Liver (tissue), 9 donors: ENCODE results near the gene UGT1A7. TPM values are rescaled to one million over a fixed set of nuclear protein-coding genes. Genes with fewer than 3 reads are reported as not detected.

ENCODE experiments used
- DNase-seq: peaks from one replicate; pipeline ENCODE4 v3.0.0-alpha.2; 2017; ENCODE audit warnings: low spot score
- H3K27ac ChIP-seq, 2 donors: one replicate each; pipeline ENCODE4 v1.7.0; 2013; ENCODE audit warnings: inconsistent platforms in 2 of 2, low read length in 2 of 2, control low read depth in 1 of 2, low read depth in 1 of 2, mild to moderate bottlenecking in 1 of 2
- H3K27me3 ChIP-seq, 4 donors: one replicate each; pipeline versions ENCODE4 v1.6.1 to v1.7.0; 2013; ENCODE audit warnings: low read length in 3 of 4, inconsistent platforms in 1 of 4, mild to moderate bottlenecking in 1 of 4, moderate library complexity in 1 of 4; ENCODE audit not compliant: control insufficient read depth in 4 of 4, insufficient read depth in 4 of 4
- H3K36me3 ChIP-seq, 4 donors: one replicate each; pipeline versions ENCODE4 v1.6.1 to v1.7.0; 2013; ENCODE audit warnings: low read length in 3 of 4, mild to moderate bottlenecking in 3 of 4, low read depth in 1 of 4, moderate library complexity in 1 of 4; ENCODE audit not compliant: control insufficient read depth in 4 of 4, insufficient read depth in 3 of 4
- H3K4me1 ChIP-seq, 4 donors: one replicate each; pipeline versions ENCODE4 v1.6.1 to v1.7.0; 2013; ENCODE audit warnings: low read length in 3 of 4, mild to moderate bottlenecking in 3 of 4, moderate library complexity in 1 of 4; ENCODE audit not compliant: control insufficient read depth in 4 of 4, insufficient read depth in 4 of 4
- H3K4me3 ChIP-seq, 3 donors: one replicate each; pipeline versions ENCODE4 v1.6.1 to v1.7.0; 2013; ENCODE audit warnings: low read length in 3 of 3, control low read depth in 1 of 3, low read depth in 1 of 3, mild to moderate bottlenecking in 1 of 3
- H3K9ac ChIP-seq, 2 donors: one replicate each; pipeline ENCODE4 v1.7.0; 2013; ENCODE audit warnings: low read length in 2 of 2, mild to moderate bottlenecking in 2 of 2, moderate library complexity in 2 of 2, control low read depth in 1 of 2, low read depth in 1 of 2
- H3K9me3 ChIP-seq, 4 donors: one replicate each; pipeline versions ENCODE4 v1.6.1 to v1.7.0; 2013; ENCODE audit warnings: low read length in 3 of 4; ENCODE audit not compliant: control insufficient read depth in 4 of 4
- EGR1 ChIP-seq, 2 donors: IDR thresholded peaks; 2 replicates each; pipeline ENCODE4 v1.6.1; 2016 to 2018; ENCODE audit warnings: antibody characterized with exemption in 2 of 2, low read depth in 2 of 2
- FOXA1 ChIP-seq: IDR thresholded peaks from 2 replicates; pipeline ENCODE4 v1.6.1; 2016; ENCODE audit warnings: antibody characterized with exemption
- FOXA2 ChIP-seq: IDR thresholded peaks from 2 replicates; pipeline ENCODE4 v1.6.1; 2016; ENCODE audit warnings: antibody characterized with exemption
- GABPA ChIP-seq, 2 donors: IDR thresholded peaks in 1 of 2; conservative IDR thresholded peaks in 1 of 2; 2 replicates each; pipeline ENCODE4 v1.6.1; 2016; ENCODE audit warnings: antibody characterized with exemption in 2 of 2, mild to moderate bottlenecking in 1 of 2, moderate library complexity in 1 of 2
- HNF4A ChIP-seq, 2 donors: conservative IDR thresholded peaks; 2 replicates each; pipeline ENCODE4 v1.6.1; 2016; ENCODE audit warnings: antibody characterized with exemption in 2 of 2, mild to moderate bottlenecking in 2 of 2
- RAD21 ChIP-seq, 2 donors: IDR thresholded peaks; 2 replicates each; pipeline ENCODE4 v1.6.1; 2016; ENCODE audit warnings: antibody characterized with exemption in 2 of 2, mild to moderate bottlenecking in 2 of 2
- TAF1 ChIP-seq: conservative IDR thresholded peaks from 2 replicates; pipeline ENCODE4 v1.6.1; 2016; ENCODE audit warnings: antibody characterized with exemption, mild to moderate bottlenecking
- YY1 ChIP-seq: IDR thresholded peaks from 2 replicates; pipeline ENCODE4 v1.6.1; 2016; ENCODE audit warnings: antibody characterized with exemption, mild to moderate bottlenecking
- WGBS: extraction: QIAGEN DNeasy Blood & Tissue Kit; methylation state at CpG from one replicate; pipeline ENCODE4 v1.1.7; 2013; 5-methylcytosine and 5-hydroxymethylcytosine counted together
- polyA plus RNA-seq, 2 donors: library from polyadenylated mRNA; stranded (reverse) in 1 of 2; unstranded in 1 of 2; fragments of 200-250 nt in 1 of 2; fragments of >200 nt in 1 of 2; fragmentation: Nextera tagmentation in 1 of 2; extraction: Ambion mirVana in 1 of 2; gene quantifications; one replicate each; pipeline versions ENCODE4 v1.2.1 to v1.2.3, GENCODE V29; 2013 to 2015
- total RNA-seq, 2 donors: library from RNA; depleted of rRNA; stranded (reverse); fragments of >200 nt; gene quantifications; one replicate each; pipeline ENCODE4 v1.2.3, GENCODE V29; 2014
- TF ChIP-seq, protein P1 (sequence below): IDR thresholded peaks from 2 replicates; pipeline ENCODE4 v1.6.1; 2016; ENCODE audit warnings: antibody characterized with exemption
- TF ChIP-seq, protein P2 (sequence below): fragments of 150-350 bp; IDR thresholded peaks from 2 replicates; pipeline ENCODE4 v1.5.1; 2017; ENCODE audit warnings: improper control_type of control experiment, low read depth, low read length; ENCODE audit not compliant: missing input control
- TF ChIP-seq, protein P3 (sequence below): IDR thresholded peaks from 2 replicates; pipeline ENCODE4 v1.6.1; 2016; ENCODE audit warnings: antibody characterized with exemption
- TF ChIP-seq, protein P4 (sequence below): IDR thresholded peaks from 2 replicates; pipeline ENCODE4 v1.6.1; 2016; ENCODE audit warnings: antibody characterized with exemption
- donor health status: healthy.
- donor health status: healthy.
- donor health status: healthy.
- donor health status: healthy.
- donor health status: healthy.

UGT1A7 gene
- total and polyA plus RNA-seq, 4 donors = 0.02 to 2.2 (median 0.38) TPM; not detected in 1

DNA sequence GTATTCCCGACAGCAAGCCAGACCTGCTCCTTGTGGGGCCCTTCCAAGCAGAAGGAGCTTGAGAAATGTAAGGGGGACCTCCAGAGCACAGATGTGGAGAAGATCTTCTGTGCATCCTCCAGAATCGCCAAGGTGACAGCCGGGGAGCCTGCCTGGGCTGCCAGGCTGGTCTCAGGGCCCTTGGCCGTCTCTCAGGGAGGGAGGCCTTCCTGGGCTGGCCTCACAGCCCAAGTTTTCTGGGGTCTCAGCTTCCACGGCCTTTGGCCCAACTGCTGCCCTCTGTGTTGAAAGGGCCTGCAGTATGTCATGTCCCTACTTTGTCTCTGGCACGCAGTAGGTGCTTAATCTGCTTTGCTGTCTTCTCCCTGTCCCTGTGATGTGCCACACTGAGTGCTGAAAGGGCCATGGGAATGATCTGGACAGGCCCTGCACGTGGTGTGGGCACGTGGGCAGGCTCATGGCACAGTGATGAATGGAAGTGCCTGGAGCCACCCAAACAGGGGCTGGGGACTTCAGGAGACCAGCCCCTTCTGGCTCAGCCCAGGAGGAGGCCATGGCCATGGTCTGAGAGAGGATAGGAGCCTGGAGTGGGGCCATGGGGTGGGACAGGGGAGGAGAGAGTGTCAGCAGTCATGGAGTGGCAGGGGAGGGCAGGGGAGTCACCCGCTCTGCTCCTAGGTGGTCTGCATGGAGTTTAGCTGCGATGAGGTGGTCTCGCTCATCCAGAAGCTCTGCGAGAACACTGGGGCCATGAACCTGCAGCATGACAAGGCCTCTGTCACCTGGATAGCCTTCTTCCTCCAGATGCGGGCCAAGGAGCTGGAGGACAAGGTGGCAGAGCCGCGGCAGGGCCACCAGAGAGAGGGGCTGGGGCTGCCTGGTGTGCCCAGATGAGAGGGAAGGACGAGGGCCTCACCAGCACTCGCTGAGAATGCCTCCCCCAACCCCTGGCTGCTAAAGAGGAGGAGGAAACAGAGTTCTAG is 137.2 kb downstream of the UGT1A7 start:
- no peak overlapping the region for H3K9ac ChIP-seq
- H3K36me3 ChIP-seq = no peaks in the 10 kb centered on the region
- H3K9me3 ChIP-seq = no peaks in the 10 kb centered on the region
- peak overlapping the region; percentile 19 to 56 for H3K27ac ChIP-seq
- 84% methylated on average over 17 of the region's 17 CpGs for WGBS
- no peaks in the 10 kb centered on the region for H3K27me3 ChIP-seq
- TF ChIP-seq, protein P1, sequence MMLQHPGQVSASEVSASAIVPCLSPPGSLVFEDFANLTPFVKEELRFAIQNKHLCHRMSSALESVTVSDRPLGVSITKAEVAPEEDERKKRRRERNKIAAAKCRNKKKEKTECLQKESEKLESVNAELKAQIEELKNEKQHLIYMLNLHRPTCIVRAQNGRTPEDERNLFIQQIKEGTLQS = no peak
- DNase-seq = no peak
- no peak overlapping the region for H3K4me3 ChIP-seq
- peaks cover 6 to 33% (median 21%) of the 10 kb centered on the region in 4 donors for H3K4me1 ChIP-seq

DNA sequence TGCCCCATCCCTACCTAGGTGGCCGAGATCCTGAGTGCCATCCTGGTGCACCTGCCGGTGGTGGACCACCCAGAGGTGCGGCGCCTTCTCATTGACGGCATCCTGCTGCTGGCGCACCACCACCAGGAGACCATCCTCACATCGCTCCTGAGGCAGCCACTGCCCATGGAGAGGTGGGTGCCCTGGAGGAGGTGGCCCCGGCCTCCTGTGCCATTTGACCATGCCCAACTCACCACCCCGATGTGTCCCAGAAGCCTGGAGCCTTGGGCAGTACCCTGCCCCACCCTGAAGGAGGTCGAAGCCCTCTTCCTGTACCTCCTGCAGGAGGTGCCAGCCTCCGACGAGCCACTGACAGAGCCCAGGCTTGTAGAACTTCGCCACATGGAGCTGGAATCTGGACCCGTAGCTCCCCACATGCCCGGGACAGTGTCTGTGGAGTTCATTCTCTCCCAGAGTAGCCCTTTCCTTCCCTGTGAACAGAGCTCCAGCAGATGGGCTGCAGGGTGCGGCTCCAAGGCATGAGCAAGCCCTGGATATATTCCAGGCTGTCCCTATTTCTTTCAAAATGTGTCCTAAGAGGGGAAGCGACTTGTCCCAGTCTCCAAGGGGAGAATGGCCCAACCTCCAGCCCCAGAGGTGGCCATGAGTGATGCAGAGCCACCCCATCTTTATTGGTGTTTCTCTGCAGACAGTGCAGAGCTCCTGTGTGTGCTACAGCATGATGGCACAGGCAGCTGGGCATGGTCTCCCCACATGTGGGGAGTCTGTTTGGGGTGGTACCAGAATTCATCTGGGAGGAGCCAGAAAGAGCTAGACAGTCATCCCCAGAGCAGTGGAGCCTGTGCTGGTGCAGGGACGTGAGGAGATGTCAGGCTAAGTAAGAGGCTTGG is 138.4 kb downstream of the UGT1A7 start:
- H3K9ac ChIP-seq = no peak overlapping the region
- no peak overlapping the region for H3K27ac ChIP-seq
- no peak for DNase-seq
- H3K36me3 ChIP-seq = no peaks in the 10 kb centered on the region
- WGBS = 91% methylated on average over 18 of the region's 18 CpGs
- no peaks in the 10 kb centered on the region for H3K9me3 ChIP-seq
- no peaks in the 10 kb centered on the region for H3K27me3 ChIP-seq
- H3K4me1 ChIP-seq = peaks cover 6 to 38% (median 24%) of the 10 kb centered on the region in 4 donors
- no peak overlapping the region for H3K4me3 ChIP-seq
- TF ChIP-seq, protein P2, sequence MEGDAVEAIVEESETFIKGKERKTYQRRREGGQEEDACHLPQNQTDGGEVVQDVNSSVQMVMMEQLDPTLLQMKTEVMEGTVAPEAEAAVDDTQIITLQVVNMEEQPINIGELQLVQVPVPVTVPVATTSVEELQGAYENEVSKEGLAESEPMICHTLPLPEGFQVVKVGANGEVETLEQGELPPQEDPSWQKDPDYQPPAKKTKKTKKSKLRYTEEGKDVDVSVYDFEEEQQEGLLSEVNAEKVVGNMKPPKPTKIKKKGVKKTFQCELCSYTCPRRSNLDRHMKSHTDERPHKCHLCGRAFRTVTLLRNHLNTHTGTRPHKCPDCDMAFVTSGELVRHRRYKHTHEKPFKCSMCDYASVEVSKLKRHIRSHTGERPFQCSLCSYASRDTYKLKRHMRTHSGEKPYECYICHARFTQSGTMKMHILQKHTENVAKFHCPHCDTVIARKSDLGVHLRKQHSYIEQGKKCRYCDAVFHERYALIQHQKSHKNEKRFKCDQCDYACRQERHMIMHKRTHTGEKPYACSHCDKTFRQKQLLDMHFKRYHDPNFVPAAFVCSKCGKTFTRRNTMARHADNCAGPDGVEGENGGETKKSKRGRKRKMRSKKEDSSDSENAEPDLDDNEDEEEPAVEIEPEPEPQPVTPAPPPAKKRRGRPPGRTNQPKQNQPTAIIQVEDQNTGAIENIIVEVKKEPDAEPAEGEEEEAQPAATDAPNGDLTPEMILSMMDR = no peak
- TF ChIP-seq, protein P1 = no peak
- TF ChIP-seq TAF1 (no peak), GABPA (IDR thresholded peaks at IDR 0.05 in 1 of 2, conservative IDR thresholded peaks at IDR 0.05 in 1 of 2) (no peak), FOXA2 (no peak), FOXA1 (no peak), EGR1 (IDR thresholded peaks at IDR 0.05; ENCODE audit: low read depth in 2 of 2) (no peak), YY1 (no peak), RAD21 (IDR thresholded peaks at IDR 0.05) (no peak), HNF4A (conservative IDR thresholded peaks at IDR 0.05) (no peak)
- TF ChIP-seq, protein P3, sequence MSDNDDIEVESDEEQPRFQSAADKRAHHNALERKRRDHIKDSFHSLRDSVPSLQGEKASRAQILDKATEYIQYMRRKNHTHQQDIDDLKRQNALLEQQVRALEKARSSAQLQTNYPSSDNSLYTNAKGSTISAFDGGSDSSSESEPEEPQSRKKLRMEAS = no peak
- TF ChIP-seq, protein P4, sequence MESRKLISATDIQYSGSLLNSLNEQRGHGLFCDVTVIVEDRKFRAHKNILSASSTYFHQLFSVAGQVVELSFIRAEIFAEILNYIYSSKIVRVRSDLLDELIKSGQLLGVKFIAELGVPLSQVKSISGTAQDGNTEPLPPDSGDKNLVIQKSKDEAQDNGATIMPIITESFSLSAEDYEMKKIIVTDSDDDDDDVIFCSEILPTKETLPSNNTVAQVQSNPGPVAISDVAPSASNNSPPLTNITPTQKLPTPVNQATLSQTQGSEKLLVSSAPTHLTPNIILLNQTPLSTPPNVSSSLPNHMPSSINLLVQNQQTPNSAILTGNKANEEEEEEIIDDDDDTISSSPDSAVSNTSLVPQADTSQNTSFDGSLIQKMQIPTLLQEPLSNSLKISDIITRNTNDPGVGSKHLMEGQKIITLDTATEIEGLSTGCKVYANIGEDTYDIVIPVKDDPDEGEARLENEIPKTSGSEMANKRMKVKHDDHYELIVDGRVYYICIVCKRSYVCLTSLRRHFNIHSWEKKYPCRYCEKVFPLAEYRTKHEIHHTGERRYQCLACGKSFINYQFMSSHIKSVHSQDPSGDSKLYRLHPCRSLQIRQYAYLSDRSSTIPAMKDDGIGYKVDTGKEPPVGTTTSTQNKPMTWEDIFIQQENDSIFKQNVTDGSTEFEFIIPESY = no peak
